Epithelial cell of esophagus (primary cell): ENCODE data around the gene HIF1AN.
A peak's percentile ranks its signal among the peaks of the same experiment; 100 is the strongest.

Source experiments
- DNase-seq: peaks from one replicate; pipeline ENCODE4 v3.0.0; 2010; ENCODE audit warnings: low read depth
- H3K4me3 ChIP-seq: 2 replicates; pipeline ENCODE4 v1.5.1; 2011; ENCODE audit warnings: mild to moderate bottlenecking, low read length, control low read depth
- CTCF ChIP-seq: IDR thresholded peaks from 2 replicates; pipeline ENCODE4 v1.5.1; 2011; ENCODE audit warnings: low read depth, mild to moderate bottlenecking, low read length, control low read depth, inconsistent platforms; ENCODE audit not compliant: insufficient read depth; ENCODE audit errors: missing control alignments

HIF1AN gene

GRCh38 chr10:100502926-100503494 lies 32.7 kb upstream of the HIF1AN start:
- no peak for DNase-seq
- TF ChIP-seq CTCF: no peak
- H3K4me3 ChIP-seq: no peak overlapping the region

GRCh38 chr10:100504096-100504495 lies 31.6 kb upstream of the HIF1AN start:
- DNase-seq: no peak
- H3K4me3 ChIP-seq: no peak overlapping the region
- no peak for TF ChIP-seq CTCF

GRCh38 chr10:100505164-100505563 lies 30.6 kb upstream of the HIF1AN start:
- H3K4me3 ChIP-seq: no peak overlapping the region
- DNase-seq: no peak
- no peak for TF ChIP-seq CTCF

DNA sequence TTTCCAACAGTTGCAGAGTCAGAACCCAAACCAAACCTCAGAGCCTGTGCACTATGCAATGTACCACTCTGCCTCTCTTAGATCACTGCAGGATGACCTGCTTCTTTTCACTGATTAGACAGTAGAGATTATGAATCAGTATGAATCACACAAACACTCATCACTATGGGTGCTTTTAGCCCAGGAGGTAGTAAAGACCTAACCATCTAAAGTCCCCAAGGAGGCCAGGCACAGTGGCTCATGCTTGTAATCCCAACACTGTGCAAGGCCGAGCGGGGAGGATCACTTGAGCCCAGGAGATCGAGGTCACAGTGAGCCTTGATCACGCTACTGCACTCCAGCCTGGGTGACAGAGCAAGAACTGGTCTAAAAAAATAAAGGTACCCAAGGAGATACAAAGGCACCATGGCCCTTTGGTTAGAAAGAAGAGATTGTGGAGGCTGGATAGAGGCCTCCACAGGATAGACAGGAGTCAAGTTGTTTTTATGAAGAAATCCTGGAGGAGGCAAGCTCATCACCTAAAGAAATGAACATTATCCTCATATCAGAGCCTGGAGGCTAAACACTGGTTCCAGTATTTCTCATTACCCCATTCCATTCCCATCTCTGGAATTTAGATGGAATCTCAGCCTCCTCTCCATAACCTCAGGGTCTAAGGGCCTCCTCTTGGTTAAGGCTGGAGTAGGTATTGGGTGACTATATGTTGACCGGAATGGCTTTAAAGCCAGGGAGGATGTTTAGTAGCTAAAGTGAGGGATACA lies 29.0 kb upstream of the HIF1AN start:
- no peak for TF ChIP-seq CTCF
- DNase-seq: peak; percentile 80
- no peak overlapping the region for H3K4me3 ChIP-seq

- no peak for DNase-seq
- H3K4me3 ChIP-seq: no peak overlapping the region
- no peak for TF ChIP-seq CTCF
These were observed 28.4 kb upstream of the HIF1AN start for GRCh38 chr10:100507357-100507732.

GRCh38 chr10:100508266-100508665 lies 27.5 kb upstream of the HIF1AN start:
- no peak for DNase-seq
- no peak overlapping the region for H3K4me3 ChIP-seq
- no peak for TF ChIP-seq CTCF

DNA sequence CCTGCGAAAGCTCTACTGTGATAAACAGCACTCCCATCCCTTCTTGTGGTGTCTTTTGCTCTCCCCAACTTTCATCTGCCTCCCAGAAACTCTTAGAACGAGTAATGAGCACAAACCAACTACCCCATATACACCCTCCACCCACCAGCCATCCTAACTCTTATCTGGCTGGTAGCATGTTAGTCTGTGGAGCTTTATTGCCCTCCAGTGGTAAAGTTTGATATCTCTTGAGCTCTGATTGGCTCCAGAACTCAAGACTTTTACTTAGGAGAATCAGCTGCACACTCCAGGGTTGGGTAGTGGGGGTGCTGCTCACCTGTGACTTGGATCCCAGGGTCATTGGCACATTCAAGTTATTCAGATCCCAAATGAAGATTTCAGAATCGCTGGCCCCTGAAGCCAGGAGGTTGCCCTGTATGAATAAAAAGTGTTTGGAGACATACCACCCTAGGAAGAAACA lies 27.0 kb upstream of the HIF1AN start:
- no peak overlapping the region for H3K4me3 ChIP-seq
- peak; percentile 73 for DNase-seq
- peak; percentile 71 for TF ChIP-seq CTCF
